Testis (tissue), 2 donors: ENCODE data around the gene LIME1.

Experiments used
- CTCF ChIP-seq, 3 experiments: fragments of 450-650 bp in 2 of 3; fragments of 200-600 bp in 1 of 3; sonication (generic) in 1 of 3; IDR thresholded peaks; one replicate each; pipeline ENCODE4 v1.5.1; 2016 to 2019; ENCODE audit warnings: antibody characterized with exemption in 3 of 3, mild to moderate bottlenecking in 2 of 3, moderate library complexity in 1 of 3
- POLR2A ChIP-seq: fragments of 450-650 bp; IDR thresholded peaks from one replicate; pipeline ENCODE4 v1.6.1; 2017; ENCODE audit warnings: antibody characterized with exemption, mild to moderate bottlenecking, moderate library complexity

GRCh38 chr20:63703471-63703975, 32.9 kb upstream of the LIME1 start:
- no peak for TF ChIP-seq CTCF (IDR thresholded peaks at IDR 0.05)
- TF ChIP-seq POLR2A: no peak
